RWPE2 (cell line): ENCODE results near the gene TIA1.

Experiments used
- ATAC-seq: fragments of 200-7000 bp; cut with Tn5 transposase; 3 replicates; pipeline ENCODE4 v1.9.1; 2021; ENCODE audit warnings: low read depth
- DNase-seq: peaks from one replicate; pipeline ENCODE4 v3.0.0-alpha.2; 2020; ENCODE audit warnings: low spot score
- H3K27ac ChIP-seq: fragments of 450-650 bp; 2 replicates; pipeline ENCODE4 v1.5.1; 2017; ENCODE audit warnings: mild to moderate bottlenecking; ENCODE audit not compliant: poor library complexity, severe bottlenecking
- H3K27me3 ChIP-seq: fragments of 250-450 bp; sonication (Bioruptor Pico); 2 replicates; pipeline ENCODE4 v1.5.1; 2021; ENCODE audit warnings: mild to moderate bottlenecking, moderate library complexity; ENCODE audit not compliant: insufficient read depth, poor library complexity, severe bottlenecking
- H3K36me3 ChIP-seq: fragments of 250-450 bp; sonication (Bioruptor Pico); 2 replicates; pipeline ENCODE4 v1.5.1; 2020; ENCODE audit warnings: low read depth, mild to moderate bottlenecking, moderate library complexity
- H3K4me1 ChIP-seq: fragments of 250-450 bp; sonication (Bioruptor Pico); 2 replicates; pipeline ENCODE4 v1.5.1; 2021; ENCODE audit warnings: mild to moderate bottlenecking, moderate library complexity; ENCODE audit not compliant: insufficient read depth, poor library complexity, severe bottlenecking
- H3K4me3 ChIP-seq: fragments of 250-450 bp; sonication (Bioruptor Pico); 2 replicates; pipeline ENCODE4 v1.5.1; 2021; ENCODE audit warnings: mild to moderate bottlenecking, moderate library complexity; ENCODE audit not compliant: severe bottlenecking
- H3K9me3 ChIP-seq: fragments of 250-450 bp; sonication (Bioruptor Pico); 2 replicates; pipeline ENCODE4 v1.5.1; 2021; ENCODE audit warnings: mild to moderate bottlenecking, moderate library complexity; ENCODE audit not compliant: severe bottlenecking
- CTCF ChIP-seq: fragments of 450-650 bp; IDR thresholded peaks from one replicate; pipeline ENCODE4 v1.5.1; 2017; ENCODE audit warnings: mild to moderate bottlenecking, moderate library complexity; ENCODE audit not compliant: poor library complexity, severe bottlenecking

Gene TIA1

DNA sequence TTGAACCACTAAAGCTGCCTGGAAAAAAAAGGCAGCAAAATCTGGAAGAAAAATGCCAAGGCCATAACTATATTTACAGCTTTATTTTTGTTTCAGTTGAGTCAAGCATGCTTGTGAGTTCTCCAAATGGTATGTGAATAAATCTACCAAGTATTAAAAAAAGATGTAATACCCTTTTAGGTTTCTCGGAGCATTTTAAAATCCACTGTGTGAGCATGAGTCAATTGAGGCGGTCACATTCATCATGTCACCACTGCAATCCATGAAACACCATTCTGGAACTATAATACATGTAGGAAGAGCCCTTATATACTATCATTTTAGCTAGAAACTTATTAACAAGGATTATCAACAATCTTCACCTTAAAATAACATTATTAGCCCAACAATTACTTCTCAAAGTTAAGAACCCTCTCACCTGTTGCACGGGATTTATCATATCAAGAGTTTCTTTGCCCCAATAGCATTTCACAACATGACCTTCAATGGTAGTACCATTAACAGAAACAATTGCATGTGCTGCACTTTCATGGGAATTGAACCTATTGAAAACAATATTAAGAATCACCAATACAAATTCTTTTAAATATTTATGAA lies 33.4 kb downstream of the TIA1 start:
- Histone ChIP-seq H3K4me3 (no peak overlapping the region), H3K27ac (no peak overlapping the region), H3K9me3 (no peaks in the 10 kb centered on the region), H3K36me3 (peaks cover 93% of the 10 kb centered on the region), H3K4me1 (no peaks in the 10 kb centered on the region), H3K27me3 (no peaks in the 10 kb centered on the region)
- no peak for TF ChIP-seq CTCF
- no peak for DNase-seq
- no peak for ATAC-seq

- no peaks in the 10 kb centered on the region for H3K4me1 ChIP-seq
- H3K27me3 ChIP-seq: no peaks in the 10 kb centered on the region
- no peak for DNase-seq
- H3K4me3 ChIP-seq: no peak overlapping the region
- H3K9me3 ChIP-seq: no peaks in the 10 kb centered on the region
- no peak for TF ChIP-seq CTCF
- H3K27ac ChIP-seq: no peak overlapping the region
- no peak for ATAC-seq
- H3K36me3 ChIP-seq: peaks cover 88% of the 10 kb centered on the region
These were observed 34.1 kb downstream of the TIA1 start for GRCh38 chr2:70214365-70214764.

DNA sequence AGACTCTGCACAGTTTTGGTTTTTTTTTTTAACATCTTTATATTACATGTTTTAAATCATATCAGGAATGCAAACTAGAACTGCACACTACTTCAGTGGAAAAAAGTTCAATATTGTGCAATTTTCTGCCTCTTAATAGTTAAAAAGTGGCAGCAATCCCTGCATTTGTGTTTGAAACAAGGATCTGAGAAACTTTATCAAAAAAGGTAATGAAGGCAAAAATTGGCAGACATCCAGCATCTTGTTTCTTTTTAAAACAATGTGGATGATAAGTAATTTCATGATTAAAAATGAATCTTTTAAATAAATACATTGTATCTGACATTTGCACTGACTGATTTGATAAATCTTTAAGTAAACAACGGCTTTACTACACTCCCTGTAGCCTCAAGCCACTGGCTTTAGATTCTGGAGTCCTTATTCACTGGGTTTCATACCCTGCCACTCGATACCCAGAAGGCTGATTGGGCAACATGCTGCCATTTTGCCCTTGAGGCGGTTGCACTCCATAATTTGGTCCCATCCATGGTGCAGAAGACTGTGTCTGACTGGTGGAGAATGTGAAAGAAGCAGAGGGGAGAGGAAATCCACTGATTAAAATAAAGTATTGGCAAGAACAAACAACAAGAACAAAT lies 36.0 kb downstream of the TIA1 start:
- no peak for ATAC-seq
- Histone ChIP-seq H3K27me3 (no peaks in the 10 kb centered on the region), H3K9me3 (no peaks in the 10 kb centered on the region), H3K4me3 (no peak overlapping the region), H3K36me3 (peaks cover 70% of the 10 kb centered on the region), H3K27ac (no peak overlapping the region), H3K4me1 (no peaks in the 10 kb centered on the region)
- DNase-seq: no peak
- no peak for TF ChIP-seq CTCF

GRCh38 chr2:70211595-70211994 lies 36.8 kb downstream of the TIA1 start:
- H3K9me3 ChIP-seq: no peaks in the 10 kb centered on the region
- H3K27ac ChIP-seq: no peak overlapping the region
- DNase-seq (no peak), ATAC-seq (no peak)
- no peaks in the 10 kb centered on the region for H3K27me3 ChIP-seq
- TF ChIP-seq CTCF: no peak
- H3K36me3 ChIP-seq: peaks cover 62% of the 10 kb centered on the region
- no peak overlapping the region for H3K4me3 ChIP-seq
- no peaks in the 10 kb centered on the region for H3K4me1 ChIP-seq

DNA sequence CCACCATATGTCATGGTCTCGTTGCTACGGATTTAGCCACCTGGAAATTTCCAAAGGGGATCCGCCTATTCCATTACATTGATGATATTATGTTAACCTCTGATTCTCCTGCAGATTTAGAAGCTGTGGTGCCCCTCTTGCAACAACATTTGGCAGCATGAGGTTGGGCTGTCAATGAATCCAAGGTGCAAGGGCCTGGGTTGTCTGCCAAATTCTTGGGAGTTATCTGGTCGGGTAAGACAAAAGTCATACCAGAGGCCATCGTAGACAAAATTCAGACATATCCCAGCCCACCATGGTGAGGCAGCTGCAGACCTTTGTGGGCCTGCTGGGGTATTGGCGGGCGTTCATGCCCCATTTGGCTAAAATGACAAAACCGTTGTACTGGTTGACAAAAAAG lies 44.0 kb downstream of the TIA1 start:
- Histone ChIP-seq H3K27me3 (no peaks in the 10 kb centered on the region), H3K9me3 (no peaks in the 10 kb centered on the region), H3K36me3 (0 out of 2 replicates have a peak, but pooled peaks cover 3% of the 10 kb centered on the region), H3K4me1 (no peaks in the 10 kb centered on the region), H3K4me3 (no peak overlapping the region), H3K27ac (no peak overlapping the region)
- DNase-seq (no peak), ATAC-seq (no peak)
- no peak for TF ChIP-seq CTCF
